Loucy (cell line): ENCODE results near the gene IFT88.

Experiments
- CTCF ChIP-seq: fragments of 200-600 bp; sonication (generic); conservative IDR thresholded peaks from 2 replicates; pipeline ENCODE4 v1.5.1; 2014; ENCODE audit warnings: mild to moderate bottlenecking, antibody characterized with exemption, low read length
- EZH2phosphoT487 ChIP-seq: fragments of 200-600 bp; IDR thresholded peaks from 2 replicates; pipeline ENCODE4 v1.6.1; 2018; ENCODE audit warnings: antibody characterized with exemption, mild to moderate bottlenecking, moderate library complexity, borderline replicate concordance

- no peak for TF ChIP-seq CTCF
- no peak for TF ChIP-seq EZH2phosphoT487
These were observed 1.7 kb upstream of the IFT88 start for GRCh38 chr13:20565115-20565736.
